ENCODE measurements around the gene ZNF358. TPM values are rescaled to one million over a fixed set of nuclear protein-coding genes. Genes with fewer than 3 reads are reported as not detected.

The ZNF358 gene
- total RNA-seq, 4 donors from 2014 or later, result 31.9 to 49.8 (median 36.6) TPM

GRCh38 chr19:7539827-7540425 is 24.0 kb downstream of the ZNF358 start:
- no peak for TF ChIP-seq CTCF (IDR thresholded peaks at IDR 0.05)
- DNase-seq (ENCODE audit: low spot score) (no peak), ATAC-seq (ENCODE audit: low FRiP score) (no peak)

GRCh38 chr19:7540761-7541474 is 25.0 kb downstream of the ZNF358 start:
- no peak for TF ChIP-seq CTCF (IDR thresholded peaks at IDR 0.05)
- DNase-seq (ENCODE audit: low spot score) (no peak), ATAC-seq (ENCODE audit: low FRiP score) (no peak)

- ATAC-seq (ENCODE audit: low FRiP score) (no peak), DNase-seq (ENCODE audit: low spot score) (no peak)
- no peak for TF ChIP-seq CTCF (IDR thresholded peaks at IDR 0.05)
Measured at GRCh38 chr19:7541475-7541824, 25.5 kb downstream of the ZNF358 start.

DNA sequence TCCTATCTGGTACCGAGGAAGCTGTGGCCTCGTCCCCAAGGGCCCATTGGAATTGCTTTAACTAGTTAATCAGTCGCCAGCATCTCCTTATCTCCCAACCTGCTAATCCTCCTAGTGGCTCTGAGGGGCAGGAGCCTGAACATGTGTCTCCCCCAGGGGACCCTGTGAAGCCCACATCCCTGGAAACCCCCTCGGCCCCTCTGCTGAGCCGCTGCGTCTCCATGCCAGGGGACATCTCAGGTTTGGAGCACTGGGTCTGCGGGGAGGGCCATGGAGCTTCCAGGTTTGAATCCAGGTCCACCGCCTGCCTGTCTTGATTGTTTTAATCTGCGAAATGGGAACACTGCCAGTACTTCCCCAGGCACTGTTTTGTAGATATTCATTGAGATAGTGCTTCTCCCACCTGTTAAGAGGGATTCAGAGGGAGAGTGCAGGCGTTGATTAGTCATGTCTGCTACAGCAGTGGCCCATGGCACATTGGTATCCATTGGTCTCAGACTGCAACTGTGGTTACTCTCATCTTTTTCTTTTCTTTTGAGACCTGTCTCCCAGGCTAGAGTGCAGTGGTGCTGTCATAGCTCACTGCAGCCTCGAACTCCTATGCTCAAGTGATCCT is 26.0 kb downstream of the ZNF358 start:
- TF ChIP-seq CTCF (IDR thresholded peaks at IDR 0.05), result no peak
- ATAC-seq (ENCODE audit: low FRiP score) (no peak), DNase-seq (ENCODE audit: low spot score) (no peak)

- TF ChIP-seq CTCF (IDR thresholded peaks at IDR 0.05), result no peak
- ATAC-seq (ENCODE audit: low FRiP score), result no peak
- no peak for DNase-seq (ENCODE audit: low spot score)
Measured at GRCh38 chr19:7542556-7543348, 26.8 kb downstream of the ZNF358 start.

GRCh38 chr19:7544626-7545025 is 28.7 kb downstream of the ZNF358 start:
- no peak for DNase-seq (ENCODE audit: low spot score)
- ATAC-seq (ENCODE audit: low FRiP score), result no peak
- no peak for TF ChIP-seq CTCF (IDR thresholded peaks at IDR 0.05)
